Non-pigmented ciliary epithelial cell (primary cell): ENCODE data around the gene NGLY1.

ENCODE experiments used
- DNase-seq: peaks from one replicate; pipeline ENCODE4 v3.0.0-alpha.2; 2010; ENCODE audit warnings: low read depth

Gene NGLY1

DNA sequence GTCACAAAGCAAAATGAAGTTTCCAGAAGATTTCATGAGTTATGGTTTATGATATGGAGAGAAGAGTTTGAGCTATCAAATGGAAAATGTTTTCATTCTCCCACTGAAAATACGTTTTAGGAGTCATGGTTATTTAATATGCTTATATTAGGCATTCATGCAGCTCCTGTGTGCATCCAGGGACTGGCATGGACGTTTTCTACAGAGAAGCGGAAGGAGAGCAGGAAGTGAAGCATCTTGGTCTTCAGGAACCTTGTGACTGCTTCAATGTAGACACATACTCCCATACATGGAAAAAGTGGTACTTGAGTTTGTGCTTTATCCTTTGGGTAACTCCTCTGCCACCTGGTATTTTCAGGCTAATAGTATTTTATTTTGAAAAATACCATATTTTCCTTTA, 75.2 kb downstream of the NGLY1 start:
- DNase-seq: no peak

DNA sequence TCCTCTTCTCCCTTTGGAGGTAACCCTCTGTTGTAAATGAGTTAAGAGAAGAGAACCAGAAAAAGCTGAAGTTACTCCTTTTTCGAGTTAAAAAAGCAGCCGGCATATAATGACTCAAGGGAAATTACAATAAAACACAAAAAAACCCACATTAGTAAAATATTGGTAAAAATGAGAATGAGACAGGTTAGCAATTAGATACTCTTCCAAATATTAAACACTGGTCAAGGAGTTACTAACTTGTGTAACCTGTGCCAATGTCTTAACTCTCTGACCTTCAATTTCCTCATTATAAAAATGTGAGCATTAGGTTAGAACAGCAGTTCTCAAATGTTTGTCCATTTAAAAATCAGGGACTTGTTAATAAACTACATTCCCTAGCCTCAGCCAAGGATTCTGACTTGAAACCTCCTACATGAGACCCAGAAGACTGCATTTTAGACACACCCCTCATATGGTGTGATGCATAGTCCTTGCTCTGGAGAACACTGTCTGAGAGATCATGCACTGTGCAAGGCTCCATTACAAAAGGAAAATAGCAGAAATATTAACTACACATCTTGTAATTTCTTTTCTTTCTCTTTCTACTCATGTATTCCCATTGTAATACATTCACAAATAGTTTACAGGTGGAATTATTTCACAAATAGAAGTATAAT, 75.8 kb downstream of the NGLY1 start:
- DNase-seq: no peak

DNA sequence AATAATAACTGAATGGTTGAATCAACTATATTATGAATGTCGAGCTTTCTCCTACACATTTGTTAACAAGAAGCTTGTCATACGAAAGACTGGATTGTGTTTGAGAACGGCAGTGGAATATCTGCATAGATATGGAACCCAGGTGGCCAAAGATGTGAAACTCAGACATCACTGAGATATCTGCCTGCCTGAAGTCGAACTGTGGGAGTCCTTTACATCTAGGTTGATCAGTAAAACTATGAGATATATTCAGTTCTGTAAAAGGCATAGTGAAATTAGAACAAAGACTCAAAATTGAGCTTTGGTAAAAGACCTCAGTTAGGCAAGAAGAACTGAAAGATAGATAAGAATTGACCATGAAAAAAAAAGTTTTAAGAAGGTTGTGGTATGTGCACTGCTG, 77.0 kb downstream of the NGLY1 start:
- DNase-seq: no peak

DNA sequence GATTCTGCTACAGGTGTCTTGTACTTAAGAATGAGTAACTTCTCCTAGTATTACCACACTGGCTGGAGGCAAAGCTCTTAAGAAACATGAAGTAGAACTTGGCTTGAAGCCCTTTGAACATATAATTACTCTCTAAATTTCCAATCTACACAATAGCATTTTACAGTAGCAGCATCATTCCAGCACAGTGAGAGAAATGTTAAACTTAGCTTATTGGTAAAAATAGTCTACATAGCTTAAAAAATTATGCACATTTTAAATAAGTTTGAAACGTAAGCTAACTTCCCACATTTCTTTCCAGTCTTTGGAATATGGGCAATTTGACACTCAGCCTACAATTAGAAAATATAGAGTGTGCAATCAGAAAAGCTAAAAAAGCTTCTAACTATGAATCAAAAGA, 85.7 kb downstream of the NGLY1 start:
- DNase-seq: no peak

DNA sequence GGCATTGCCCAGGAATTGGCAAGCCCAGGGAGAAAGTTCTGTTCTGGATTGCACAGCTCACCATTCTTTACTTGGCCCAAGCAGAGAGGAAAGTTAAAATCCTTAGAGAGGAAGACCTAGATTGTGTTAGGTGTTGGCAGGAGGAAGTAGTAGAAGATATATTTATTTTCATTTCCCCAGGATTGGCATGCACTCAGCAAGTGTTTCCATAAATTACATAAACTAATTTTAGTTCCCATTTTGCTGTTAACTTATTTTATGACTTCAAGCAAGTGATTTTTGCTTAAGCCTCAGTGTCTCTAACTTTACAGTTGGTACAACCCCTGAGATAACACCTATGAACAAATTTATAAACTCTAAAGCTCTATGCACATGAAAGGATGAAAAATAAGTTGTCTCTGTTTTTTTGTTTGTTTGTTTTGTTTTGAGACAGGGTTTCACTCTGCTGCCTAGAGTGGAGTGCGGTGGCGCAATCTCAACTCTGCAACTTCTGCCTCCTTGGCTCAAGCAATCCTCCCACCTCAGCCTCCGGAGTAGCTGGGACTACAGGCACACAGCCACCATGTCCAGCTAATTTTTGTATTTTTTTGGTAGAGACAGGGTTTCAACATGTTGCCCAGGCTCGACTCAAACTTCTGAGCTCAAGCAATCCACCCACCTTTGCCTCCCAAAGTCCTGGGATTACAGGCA, 87.4 kb downstream of the NGLY1 start:
- no peak for DNase-seq

DNA sequence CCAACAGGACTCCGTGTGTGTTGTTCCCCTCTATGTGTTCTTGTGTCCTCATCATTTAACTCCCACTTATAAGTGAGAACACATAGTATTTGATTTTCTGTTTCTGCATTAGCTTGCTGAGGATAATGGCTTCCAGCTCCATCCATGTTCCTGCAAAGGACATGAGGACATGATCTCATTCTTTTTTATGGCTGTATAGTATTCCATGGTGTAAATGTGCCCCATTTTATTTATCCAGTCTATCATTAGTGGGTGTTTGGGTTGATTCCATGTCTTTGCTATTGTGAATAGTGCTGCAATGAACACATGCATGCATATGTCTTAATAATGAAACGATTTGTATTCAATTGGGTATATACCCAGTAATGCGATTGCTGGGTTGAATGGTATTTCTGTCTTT, 90.0 kb downstream of the NGLY1 start:
- no peak for DNase-seq

DNA sequence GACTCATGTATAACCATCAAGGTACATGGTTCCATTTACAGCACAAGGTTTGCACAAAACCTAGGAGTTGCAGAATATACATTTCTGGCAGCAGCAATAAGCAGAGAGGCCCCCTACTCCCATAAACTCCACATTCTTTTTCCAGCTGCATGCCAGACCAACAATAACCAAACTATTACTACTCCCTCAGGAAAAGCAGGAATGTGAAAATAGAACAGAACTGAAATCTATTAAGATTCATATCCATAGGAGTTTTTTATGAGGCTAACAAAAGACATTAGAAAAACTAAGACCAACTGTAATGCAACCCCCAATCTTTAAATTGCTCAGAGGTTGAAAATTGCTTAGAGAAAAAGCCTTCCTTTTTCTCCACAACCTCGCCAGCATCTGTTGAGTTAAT, 90.9 kb downstream of the NGLY1 start:
- no peak for DNase-seq

DNA sequence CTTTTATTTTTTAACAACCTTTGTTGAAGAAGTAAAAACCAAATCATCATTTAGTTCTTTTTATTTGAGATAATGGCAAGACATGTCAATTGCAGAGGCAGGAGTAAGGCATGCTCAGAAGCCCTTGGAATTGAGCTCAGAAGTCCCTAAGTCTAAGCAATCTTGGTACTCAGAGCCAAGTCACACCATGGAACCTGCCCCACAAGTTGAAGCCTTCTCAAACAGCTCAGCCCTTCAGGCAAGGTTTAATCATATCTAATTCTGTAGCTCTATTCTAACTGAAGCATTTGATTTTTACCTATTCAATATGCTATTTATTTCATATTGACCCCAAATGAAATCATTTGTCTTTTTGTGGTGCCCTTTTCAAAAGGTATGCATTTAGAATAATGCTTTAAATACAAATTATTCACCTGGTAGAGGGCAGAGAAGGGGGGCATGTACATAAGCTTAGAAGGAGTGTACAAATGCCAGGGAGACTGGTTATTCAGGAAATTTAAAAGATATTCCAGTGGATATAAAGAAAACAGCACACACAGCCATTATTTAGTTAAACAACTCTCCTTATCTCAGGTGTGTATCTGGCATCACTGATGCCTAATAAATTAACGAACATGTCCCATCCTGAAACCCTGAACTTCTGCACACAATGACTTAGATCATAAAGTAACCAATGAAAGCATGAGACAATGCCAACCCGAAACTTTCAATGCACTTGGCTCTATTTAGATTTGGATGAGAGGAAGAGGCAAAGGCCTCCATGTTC, 92.3 kb downstream of the NGLY1 start:
- no peak for DNase-seq

DNA sequence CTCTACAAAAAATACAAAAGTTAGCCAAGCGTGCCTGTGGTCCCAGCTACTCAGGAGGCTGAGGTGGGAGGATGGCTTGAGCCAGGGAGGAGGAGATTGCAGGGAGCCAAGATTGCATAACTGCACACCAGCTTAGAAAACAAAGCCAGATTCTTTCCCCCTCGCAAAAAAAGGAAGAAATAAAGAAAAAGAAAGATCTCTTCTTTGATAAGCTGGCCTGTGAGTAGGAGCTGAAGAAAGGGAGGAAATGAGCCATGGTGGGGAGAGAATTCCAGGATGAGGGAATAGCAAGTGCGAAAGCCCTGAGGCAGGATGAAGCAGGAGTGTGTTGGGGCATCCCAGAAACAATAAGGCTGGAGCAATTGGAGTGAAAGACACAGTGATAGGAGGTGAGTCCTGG, 94.0 kb downstream of the NGLY1 start:
- no peak for DNase-seq

DNA sequence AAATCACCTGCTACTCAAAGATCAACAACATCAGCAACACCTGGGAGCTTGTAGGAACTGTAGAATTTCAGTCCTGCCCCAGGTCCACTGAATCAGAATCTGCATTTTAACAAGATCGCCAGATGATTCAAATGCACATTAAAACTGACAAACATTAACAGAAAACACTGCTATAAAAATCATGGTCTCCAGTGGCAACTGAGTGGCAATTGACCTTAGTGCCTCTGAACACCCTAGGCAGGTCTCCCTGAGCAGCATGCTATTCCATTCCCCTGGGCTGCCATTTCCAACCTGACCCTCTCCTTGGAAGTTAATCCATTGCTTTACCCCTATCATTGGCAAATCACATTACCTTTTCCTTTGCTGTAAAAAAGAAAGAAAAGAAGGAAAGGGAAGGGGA, 95.5 kb downstream of the NGLY1 start:
- DNase-seq: no peak

DNA sequence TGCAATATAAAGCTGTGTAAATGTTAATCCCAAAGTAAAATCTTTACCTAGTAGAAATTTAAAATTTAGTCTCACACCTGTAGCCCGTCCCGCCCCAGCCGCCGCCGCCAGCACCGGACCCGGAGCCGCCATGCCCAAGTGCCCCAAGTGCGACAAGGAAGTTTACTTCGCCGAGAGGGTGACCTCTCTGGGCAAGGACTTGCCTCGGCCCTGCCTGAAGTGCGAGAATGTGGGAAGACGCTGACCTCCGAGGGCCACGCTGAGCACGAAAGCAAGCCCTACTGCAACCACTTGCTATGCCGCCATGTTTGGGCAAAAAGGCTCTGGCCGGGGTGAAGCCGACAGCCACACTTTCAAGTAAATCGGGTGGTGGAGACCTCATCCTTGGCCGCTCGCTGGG, 96.5 kb downstream of the NGLY1 start:
- no peak for DNase-seq

DNA sequence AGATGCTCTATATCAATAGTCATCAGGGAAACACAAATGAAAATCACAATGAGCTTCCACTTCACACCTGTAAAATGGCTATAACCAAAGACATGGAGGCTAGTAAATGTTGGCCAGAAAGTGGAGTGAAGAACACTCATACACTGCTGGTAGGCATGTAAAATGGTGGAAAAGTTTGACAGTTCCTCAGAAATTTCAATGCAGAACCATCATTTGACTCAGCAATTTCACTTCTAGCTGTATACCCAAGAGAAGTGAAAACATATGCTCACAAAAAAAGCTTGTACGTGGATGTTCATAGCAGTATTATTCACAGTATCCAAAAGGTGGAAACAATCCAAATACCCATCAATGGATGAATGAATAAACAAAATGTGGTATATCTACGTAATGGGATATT, 99.4 kb downstream of the NGLY1 start:
- DNase-seq: no peak

DNA sequence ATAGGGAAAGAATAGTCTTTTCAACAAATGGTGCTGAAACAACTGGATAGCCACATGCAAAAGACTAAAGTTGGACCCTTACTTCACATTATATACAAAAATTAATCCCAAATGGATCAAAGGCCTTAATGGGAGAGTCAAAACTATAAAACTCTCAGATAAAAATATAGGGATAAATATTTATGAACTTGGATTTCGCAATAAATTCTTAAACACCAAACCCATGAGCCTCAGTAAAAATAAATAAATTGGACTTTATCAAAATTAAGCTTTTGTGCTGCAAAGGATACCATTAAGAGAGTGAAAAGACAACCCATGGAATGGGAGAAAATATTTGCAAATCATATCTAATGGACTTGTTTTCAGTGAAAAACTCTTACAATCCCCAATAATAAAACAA, 99.8 kb downstream of the NGLY1 start:
- DNase-seq: no peak

DNA sequence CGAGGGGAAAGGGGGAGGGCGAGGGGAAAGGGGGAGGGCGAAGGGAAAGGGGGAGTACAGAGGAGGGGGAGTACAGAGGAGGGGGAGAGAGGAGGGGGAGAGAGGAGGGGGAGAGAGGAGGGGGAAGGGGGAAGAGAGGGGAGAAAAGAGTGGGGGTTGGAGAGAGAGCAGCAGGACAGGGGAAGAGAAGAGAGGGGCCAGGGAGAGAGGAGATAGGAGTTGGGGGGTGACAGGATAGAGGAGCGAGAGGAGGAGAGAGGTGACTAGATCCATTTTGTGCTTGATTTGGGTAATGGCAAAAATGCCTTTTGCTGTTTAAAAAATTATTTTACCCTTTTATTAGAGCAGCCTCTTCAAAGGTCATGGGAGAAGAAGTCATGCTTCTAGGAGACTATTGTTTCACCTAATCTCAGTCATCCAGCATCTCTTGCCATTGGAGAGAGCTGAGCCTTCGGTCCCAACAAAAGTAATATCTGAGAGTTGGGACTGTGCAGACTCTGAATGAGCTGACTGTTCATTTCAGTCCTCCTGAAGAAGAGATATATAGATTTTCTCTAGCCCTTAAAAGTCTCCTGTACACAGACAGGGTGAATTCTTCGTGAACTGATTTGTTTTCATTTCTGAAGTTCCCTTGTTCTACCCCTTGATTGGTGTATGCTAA, 103.5 kb downstream of the NGLY1 start:
- no peak for DNase-seq

DNA sequence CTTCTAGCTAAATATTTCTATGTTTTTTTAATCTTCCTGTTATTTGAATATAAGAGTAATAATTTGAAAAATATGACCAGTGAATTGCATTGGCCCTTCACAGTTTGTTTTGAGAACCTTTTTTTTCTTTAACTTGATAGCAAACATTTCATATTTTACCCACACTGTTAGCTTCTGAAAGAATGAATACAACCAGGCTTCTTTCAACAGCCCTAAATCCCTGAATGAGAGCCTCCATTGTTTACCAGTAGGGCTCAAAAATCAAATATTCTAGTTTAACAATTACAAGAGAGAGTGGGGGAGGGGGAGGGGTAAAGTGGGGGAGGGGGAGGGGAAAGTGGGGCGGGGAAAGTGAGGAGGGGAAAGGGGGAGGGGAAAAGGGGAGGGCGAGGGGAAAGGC, 104.1 kb downstream of the NGLY1 start:
- no peak for DNase-seq

DNA sequence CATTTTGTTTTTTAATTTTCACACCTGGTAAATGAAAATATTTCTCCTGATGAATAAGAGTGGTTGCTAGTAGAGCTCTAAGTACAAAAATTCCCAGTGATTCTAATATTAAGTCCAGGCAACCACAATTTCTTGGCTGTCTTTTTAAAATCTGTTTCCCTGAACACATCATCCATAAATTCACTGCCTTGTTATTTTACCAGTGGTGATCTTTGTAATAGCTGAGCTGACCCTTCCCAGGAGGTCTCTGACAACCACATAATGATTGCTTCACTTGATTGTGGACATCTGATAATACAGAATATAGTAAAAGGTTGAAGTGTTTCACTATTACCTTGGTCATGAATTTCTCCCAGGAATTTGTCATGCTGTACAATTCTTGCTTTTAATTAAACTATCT, 104.7 kb downstream of the NGLY1 start:
- DNase-seq: no peak

DNA sequence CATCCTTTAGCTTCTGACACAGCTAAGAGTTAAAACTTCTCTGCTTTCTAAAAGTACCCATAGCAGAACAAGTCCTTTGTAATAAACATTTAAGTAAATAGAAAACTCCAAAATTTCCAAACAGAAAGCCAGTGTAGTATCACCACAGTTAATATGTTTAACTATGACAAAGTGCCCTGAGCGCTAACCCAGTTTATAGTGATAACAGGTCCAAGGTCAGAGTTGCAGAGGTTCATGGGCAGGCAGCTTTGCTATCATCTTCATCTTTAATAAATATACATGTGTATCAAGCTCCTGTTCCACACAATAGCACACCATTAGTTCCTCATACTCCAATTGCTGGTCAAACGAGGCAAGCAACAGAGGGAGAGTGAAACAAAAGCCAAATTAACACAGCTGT, 106.1 kb downstream of the NGLY1 start:
- no peak for DNase-seq

DNA sequence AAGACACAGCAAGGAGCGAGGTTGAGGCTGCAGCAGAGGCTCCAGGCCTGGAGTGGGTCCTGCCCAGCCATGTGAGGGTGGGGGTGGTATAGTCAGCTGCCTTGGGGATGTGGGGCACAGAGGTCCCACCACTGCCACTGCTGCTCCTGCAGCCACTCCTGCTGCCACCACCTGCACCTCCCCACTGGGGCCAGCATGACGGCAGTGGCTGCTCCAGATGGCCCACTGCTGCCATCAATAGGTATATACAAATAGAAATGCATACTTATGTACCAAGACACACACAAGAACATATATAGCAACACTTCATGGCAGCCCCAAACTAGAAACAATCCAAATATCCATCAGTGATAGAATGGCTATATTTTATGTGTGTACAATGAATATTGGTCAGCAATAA, 108.6 kb downstream of the NGLY1 start:
- DNase-seq: no peak

DNA sequence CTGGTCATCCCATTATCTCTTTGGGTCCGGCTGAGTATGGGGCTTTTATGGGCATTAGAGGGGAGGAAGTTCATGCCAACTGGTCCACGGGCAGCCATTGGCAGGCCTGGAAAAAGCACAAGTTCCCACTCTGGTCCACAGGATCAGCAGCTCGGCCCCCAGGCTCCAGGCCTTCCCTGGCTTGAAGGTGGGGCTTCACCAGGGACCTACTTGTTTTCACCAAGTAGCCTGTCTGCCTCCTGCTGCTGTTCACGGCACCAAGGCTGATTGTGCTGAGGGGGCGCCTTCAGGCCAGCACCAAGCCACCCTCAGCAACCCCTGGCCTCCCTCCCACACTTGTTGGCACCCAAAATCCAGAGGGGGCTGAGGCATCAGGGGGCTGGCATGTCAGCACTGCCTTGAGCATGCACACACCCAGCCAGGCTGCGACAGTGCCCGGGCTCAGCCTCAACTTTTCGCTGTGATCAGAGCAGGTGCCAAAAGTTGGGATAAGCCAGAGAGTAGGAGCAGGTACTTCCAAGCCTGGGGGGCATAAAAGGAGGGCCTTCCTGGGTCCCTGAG, 109.4 kb downstream of the NGLY1 start:
- no peak for DNase-seq
